NT2/D1 (cell line): ENCODE measurements around the gene TBC1D4.

Source experiments
- YY1 ChIP-seq: IDR thresholded peaks from 2 replicates; pipeline ENCODE4 v1.6.1; 2011; ENCODE audit not compliant: insufficient read length, insufficient read depth
- ZNF274 ChIP-seq: IDR thresholded peaks from 2 replicates; pipeline ENCODE4 v1.6.1; 2011; ENCODE audit warnings: mild to moderate bottlenecking, low read depth, low read length

GRCh38 chr13:75414036-75414827, 67.7 kb downstream of the TBC1D4 start:
- TF ChIP-seq ZNF274 (no peak), YY1 (no peak)
